ENCODE data around the gene SMARCB1. TPM values are rescaled to one million over a fixed set of nuclear protein-coding genes. Genes with fewer than 3 reads are reported as not detected.
A peak's percentile ranks its signal among the peaks of the same experiment; 100 is the strongest.

The SMARCB1 gene
- total RNA-seq (113 and 130 TPM in 2 replicates), polyA plus RNA-seq (135 and 148 TPM in 2 replicates), polyA minus RNA-seq (97.3 and 102 TPM in 2 replicates), Bru-seq, nascent RNA (percentile 73 among the genes with signal in this experiment), BruChase-seq, experiment 1, labeled RNA remaining after a 6-hour chase (percentile 82 among the genes with signal in this experiment), BruChase-seq, experiment 2, labeled RNA remaining after a 2-hour chase (percentile 78 among the genes with signal in this experiment)
- polyA plus RNA-seq (2011; cell fraction: cytosol; rRNA removed), result 168 and 175 TPM in 2 replicates
- 116 and 122 TPM in 2 replicates for polyA plus RNA-seq (2011; cell fraction: nucleus; rRNA removed)
- polyA plus RNA-seq (2012), result 112 and 116 TPM in 2 replicates
- polyA minus RNA-seq (2011; cell fraction: cytosol; rRNA and poly(A)+ RNA removed), result 35.5 TPM
- 58.1 and 65.9 TPM in 2 replicates for polyA minus RNA-seq (2011; cell fraction: nucleus; rRNA and poly(A)+ RNA removed)
- long read RNA-seq, full-length matches to known transcripts, result 462 of 501 reads
- long read RNA-seq, partial matches to known transcripts, result 9 of 501 reads
- long read RNA-seq, other reads (novel, unspliced or antisense), result 30 of 501 reads

GRCh38 chr22:23786752-23787599 is at the start of gene SMARCB1:
SMARCB1 (plus strand) TSS chr22:23786966; CDS start chr22:23787170, 204 bp downstream.
- ChIA-PET POLR2A (interaction anchor here (1.0 kb wide), 1 partner anchor 16 kb away, joined by 3 read pairs; no protein-coding TSS in a partner anchor), CTCF (interaction anchor here (0.5 to 3.5 kb wide), 7 partner anchors 9 to 71 kb away, joined by 3 to 15 read pairs (median 6); partner anchors contain the start of genes MMP11 and SLC2A11)
- peaks cover 13% of the 10 kb centered on the region for H3K4me1 ChIP-seq (ENCODE audit: control insufficient read depth, extremely low read depth, insufficient read depth, low read length)
- H4K20me1 ChIP-seq (replicated peaks; ENCODE audit: control insufficient read depth, extremely low read depth, insufficient read depth, low read length), result peaks cover 2% of the 10 kb centered on the region
- peak; percentile 81 for FAIRE-seq
- H3K4me3 ChIP-seq (replicated peaks in 1 of 3; ENCODE audit: insufficient read depth in 1 of 3, low read depth in 1 of 3, low read length in 3 of 3), result peak within 1 kb of the TSS; percentile 19 to 81 (median 78)
- intact Hi-C loops (cut with micrococcal nuclease), result loop anchor here (1.0 to 5.0 kb wide), 2 partner anchors 16 to 50 kb away; partner anchors contain the start of gene DERL3
- H3K9me1 ChIP-seq (replicated peaks; ENCODE audit: control insufficient read depth, extremely low read depth, insufficient read depth, low read length), result no peaks in the 10 kb centered on the region
- TF ChIP-seq POLR2A (IDR thresholded peaks at IDR 0.05; ENCODE audit: low read depth, low read length) (peak; percentile 75), JUN (IDR thresholded peaks at IDR 0.05; ENCODE audit: borderline replicate concordance, insufficient read depth, insufficient read length, low read depth) (no peak), FOS (IDR thresholded peaks at IDR 0.05; ENCODE audit: borderline replicate concordance, insufficient read depth, low read length) (no peak), POLR2AphosphoS5 (IDR thresholded peaks at IDR 0.05; ENCODE audit: insufficient read depth, low read depth, low read length) (peak; percentile 74)
- BruUV-seq (replicated peaks), result no TSS peak
- H3K36me3 ChIP-seq (ENCODE audit: control insufficient read depth in 2 of 2, extremely low read depth in 1 of 2, insufficient read depth in 2 of 2, low read length in 2 of 2), result peaks cover 0 to 3% of the 10 kb centered on the region in 2 experiments
- H3K9ac ChIP-seq (replicated peaks; ENCODE audit: extremely low read depth, insufficient read depth, low read length), result peak within 1 kb of the TSS; percentile 99
- H3K4me2 ChIP-seq (ENCODE audit: insufficient read depth, low read length), result peak within 1 kb of the TSS; percentile 89
- H3K27ac ChIP-seq (ENCODE audit: insufficient read depth, low read depth, low read length), result peak within 1 kb of the TSS; percentile 92
- H3K9me3 ChIP-seq (replicated peaks; ENCODE audit: control insufficient read depth, insufficient read depth, low read length), result no peaks in the 10 kb centered on the region
- dilution Hi-C loops (cut with MboI; ENCODE audit: extremely low pct_ligation_motif_present, low sequenced_read_pairs), result no loop called here
- no peaks in the 10 kb centered on the region for H3K27me3 ChIP-seq (ENCODE audit: control insufficient read depth in 2 of 2, insufficient read depth in 2 of 2, low read length in 2 of 2)
- H2AFZ ChIP-seq (ENCODE audit: low read depth, low read length), result peak within 1 kb of the TSS; percentile 76
- DNase-seq (ENCODE audit: low read depth, low spot score), result peak; percentile 84
- peaks cover 47% of the 10 kb centered on the region for H3K79me2 ChIP-seq (ENCODE audit: control insufficient read depth, insufficient read depth, low read length)

Measured in endothelial cell of umbilical vein (primary cell).